Karpas-422 (cell line): ENCODE measurements around the gene TSPAN9. TPM values are rescaled to one million over a fixed set of nuclear protein-coding genes. Genes with fewer than 3 reads are reported as not detected.

ENCODE experiments used
- DNase-seq: peaks from one replicate; pipeline ENCODE4 v3.0.0-alpha.2; 2015
- H2AFZ ChIP-seq: fragments of 200-600 bp; sonication (generic); 2 replicates; pipeline ENCODE4 v1.6.1; 2014; ENCODE audit warnings: antibody characterized with exemption, low read length, mixed read lengths
- H3K27ac ChIP-seq: fragments of 200-600 bp; sonication (generic); 2 replicates; pipeline ENCODE4 v1.5.1; 2014; ENCODE audit warnings: mild to moderate bottlenecking, low read length, moderate library complexity
- H3K27me3 ChIP-seq: fragments of 200-600 bp; sonication (generic); 2 replicates; pipeline ENCODE4 v1.6.1; 2014; ENCODE audit warnings: low read length, mixed read lengths
- H3K36me3 ChIP-seq: fragments of 200-600 bp; sonication (generic); 2 replicates; pipeline ENCODE4 v1.6.1; 2014; ENCODE audit warnings: low read length, mixed read lengths; ENCODE audit not compliant: insufficient read depth
- H3K4me1 ChIP-seq: fragments of 200-600 bp; sonication (generic); 2 replicates; pipeline ENCODE4 v1.6.1; 2014; ENCODE audit warnings: mild to moderate bottlenecking, low read length, mixed read lengths
- H3K4me2 ChIP-seq: fragments of 200-600 bp; sonication (generic); 2 replicates; pipeline ENCODE4 v1.6.1; 2014; ENCODE audit warnings: low read length, low read depth, mild to moderate bottlenecking; ENCODE audit not compliant: poor library complexity, severe bottlenecking
- H3K4me3 ChIP-seq: fragments of 200-600 bp; sonication (generic); 2 replicates; pipeline ENCODE4 v1.5.1; 2014; ENCODE audit warnings: mild to moderate bottlenecking, antibody characterized with exemption, low read length, mixed read lengths
- H3K79me2 ChIP-seq: fragments of 200-600 bp; sonication (generic); 2 replicates; pipeline ENCODE4 v1.6.1; 2014; ENCODE audit warnings: mild to moderate bottlenecking, low read length, mixed read lengths
- H3K9ac ChIP-seq: fragments of 200-600 bp; sonication (generic); 2 replicates; pipeline ENCODE4 v1.6.0; 2014; ENCODE audit warnings: low read length
- H3K9me2 ChIP-seq: fragments of 200-600 bp; sonication (generic), shearing (Covaris generic); replicated peaks from 2 replicates; pipeline ENCODE4 v1.6.0; 2014; ENCODE audit warnings: mild to moderate bottlenecking, low read length, moderate library complexity; ENCODE audit not compliant: insufficient read depth
- H3K9me3 ChIP-seq: fragments of 300-700, 200-600 bp; sonication (generic); 2 replicates; pipeline ENCODE4 v1.6.1; 2014; ENCODE audit warnings: low read length, mixed read lengths
- H4K20me1 ChIP-seq: fragments of 200-600 bp; sonication (generic); 2 replicates; pipeline ENCODE4 v1.6.1; 2014; ENCODE audit warnings: mild to moderate bottlenecking, antibody characterized with exemption, low read length, low read depth; ENCODE audit not compliant: insufficient read depth
- total RNA-seq: library from RNA; depleted of rRNA; stranded (reverse); fragments of >200 nt; shearing (Covaris generic); gene quantifications from 2 replicates; pipeline ENCODE4 v1.2.3, GENCODE V29; 2014; ENCODE audit warnings: low replicate concordance

TSPAN9 gene
- total RNA-seq, 1 experiment from 2014 or later, result 2.0 TPM

DNA sequence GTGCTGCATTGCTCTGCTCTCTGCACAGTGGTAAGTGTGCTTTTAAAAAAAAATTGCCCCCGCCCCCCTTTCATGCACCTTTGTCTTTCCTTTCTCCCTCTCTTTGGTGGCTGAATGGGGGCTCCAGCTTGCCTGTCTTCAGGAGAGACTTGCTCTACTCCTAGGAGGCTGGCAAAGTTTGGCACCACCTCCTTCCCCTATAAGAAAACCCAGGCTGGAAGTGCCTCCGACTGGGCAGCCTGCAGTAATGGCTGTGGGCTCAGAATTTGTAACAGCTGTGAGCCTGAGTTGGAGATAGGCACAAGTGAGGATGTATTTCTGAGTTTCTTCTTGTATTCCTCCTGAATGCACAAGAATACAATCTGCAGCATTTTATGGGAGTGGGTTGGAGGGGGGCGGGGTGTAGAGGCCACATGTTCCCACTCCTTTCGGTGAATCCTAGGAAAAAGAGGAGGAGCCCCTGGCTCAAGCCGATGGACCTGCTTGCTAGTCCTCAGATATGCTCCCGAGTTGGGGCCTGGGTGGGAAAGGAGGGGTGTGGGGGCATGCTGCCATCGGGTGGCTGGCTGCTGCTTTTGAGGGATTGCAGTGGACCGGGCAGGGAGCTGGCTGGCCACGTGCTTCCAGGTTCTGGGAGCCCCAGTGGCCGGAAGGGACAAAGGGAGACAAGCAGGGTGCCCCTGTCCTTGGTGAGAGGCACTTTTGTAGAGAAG is 124.3 kb downstream of the TSPAN9 start:
- no peak for DNase-seq
- H3K4me3 ChIP-seq, result no peak overlapping the region
- no peaks in the 10 kb centered on the region for H3K79me2 ChIP-seq
- no peaks in the 10 kb centered on the region for H3K27me3 ChIP-seq
- no peak overlapping the region for H3K27ac ChIP-seq
- H2AFZ ChIP-seq, result no peak overlapping the region
- no peaks in the 10 kb centered on the region for H3K9me3 ChIP-seq
- no peaks in the 10 kb centered on the region for H3K36me3 ChIP-seq
- H3K4me2 ChIP-seq, result no peak overlapping the region
- H3K4me1 ChIP-seq, result no peaks in the 10 kb centered on the region; the same call in 1 of the 2 replicates
- H3K9ac ChIP-seq, result no peak overlapping the region
- no peaks in the 10 kb centered on the region for H3K9me2 ChIP-seq
- peaks cover 4% of the 10 kb centered on the region; the same call in 1 of the 2 replicates for H4K20me1 ChIP-seq

DNA sequence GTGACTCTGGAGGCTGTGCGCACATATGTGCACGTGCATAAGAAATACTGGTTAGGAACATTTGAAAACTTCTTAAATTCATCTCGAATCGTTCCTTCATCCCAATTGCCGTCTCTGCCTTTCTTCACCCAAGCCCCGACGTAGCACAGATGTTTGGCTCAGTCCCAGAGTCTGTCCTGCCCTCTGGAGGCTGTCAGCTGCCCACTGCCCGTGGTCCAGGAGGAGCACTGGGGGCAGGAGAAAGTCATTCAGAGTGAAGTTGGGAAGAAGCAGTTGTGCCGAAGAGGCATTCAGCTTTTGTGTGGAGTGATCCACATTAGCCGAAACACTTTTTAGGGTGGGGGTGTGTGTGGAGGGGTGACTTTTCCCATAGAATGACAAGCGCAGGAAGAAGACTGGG is 124.9 kb downstream of the TSPAN9 start:
- Histone ChIP-seq H3K79me2 (no peaks in the 10 kb centered on the region), H3K4me3 (no peak overlapping the region), H2AFZ (no peak overlapping the region), H3K9me3 (no peaks in the 10 kb centered on the region), H3K36me3 (no peaks in the 10 kb centered on the region), H3K9ac (no peak overlapping the region), H3K27ac (no peak overlapping the region), H3K4me2 (no peak overlapping the region), H3K4me1 (no peaks in the 10 kb centered on the region; the same call in 1 of the 2 replicates), H4K20me1 (peaks cover 4% of the 10 kb centered on the region; the same call in 1 of the 2 replicates), H3K27me3 (no peaks in the 10 kb centered on the region), H3K9me2 (no peaks in the 10 kb centered on the region)
- no peak for DNase-seq

DNA sequence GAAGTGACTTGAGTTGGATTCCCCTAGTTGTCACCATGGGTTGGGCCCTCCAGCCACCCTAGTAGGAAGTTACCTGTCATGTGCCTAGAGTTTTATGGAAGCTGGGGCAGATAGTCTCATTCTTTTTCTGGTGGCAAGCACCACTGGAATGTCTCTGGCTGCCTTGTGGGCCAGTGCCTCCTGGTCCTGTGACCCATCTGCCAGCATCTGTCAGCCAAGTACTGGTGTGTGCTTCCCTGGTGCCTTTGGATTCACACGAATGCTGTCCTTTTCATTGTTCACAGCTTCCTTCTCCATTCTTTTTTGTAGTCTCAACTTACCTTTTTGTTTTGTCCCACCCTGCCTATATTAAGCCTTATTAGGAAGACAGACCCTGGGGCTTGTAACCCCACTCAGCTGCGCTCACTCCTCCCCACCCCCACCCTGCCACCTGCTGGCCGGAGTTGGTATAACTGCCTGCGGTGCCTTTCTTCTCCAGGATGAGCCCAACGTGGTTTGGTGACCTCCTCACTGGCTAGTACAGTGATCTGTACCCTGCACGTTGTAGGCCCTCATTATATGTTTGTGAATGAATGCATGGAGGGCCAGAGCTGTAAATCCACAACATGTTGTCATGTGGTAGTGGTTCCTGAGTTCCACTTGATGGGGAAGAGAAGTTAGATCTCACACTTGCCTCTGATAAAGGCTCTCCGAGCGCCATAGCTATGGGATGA is 125.7 kb downstream of the TSPAN9 start:
- no peaks in the 10 kb centered on the region for H3K9me2 ChIP-seq
- H3K79me2 ChIP-seq, result no peaks in the 10 kb centered on the region
- no peak overlapping the region for H3K9ac ChIP-seq
- H3K4me1 ChIP-seq, result no peaks in the 10 kb centered on the region; the same call in 1 of the 2 replicates
- no peak overlapping the region for H2AFZ ChIP-seq
- peaks cover 4% of the 10 kb centered on the region; the same call in 1 of the 2 replicates for H4K20me1 ChIP-seq
- no peak overlapping the region for H3K4me2 ChIP-seq
- H3K9me3 ChIP-seq, result no peaks in the 10 kb centered on the region
- H3K27ac ChIP-seq, result no peak overlapping the region
- H3K27me3 ChIP-seq, result no peaks in the 10 kb centered on the region
- H3K36me3 ChIP-seq, result no peaks in the 10 kb centered on the region
- no peak overlapping the region for H3K4me3 ChIP-seq
- peak; percentile 84 for DNase-seq

DNA sequence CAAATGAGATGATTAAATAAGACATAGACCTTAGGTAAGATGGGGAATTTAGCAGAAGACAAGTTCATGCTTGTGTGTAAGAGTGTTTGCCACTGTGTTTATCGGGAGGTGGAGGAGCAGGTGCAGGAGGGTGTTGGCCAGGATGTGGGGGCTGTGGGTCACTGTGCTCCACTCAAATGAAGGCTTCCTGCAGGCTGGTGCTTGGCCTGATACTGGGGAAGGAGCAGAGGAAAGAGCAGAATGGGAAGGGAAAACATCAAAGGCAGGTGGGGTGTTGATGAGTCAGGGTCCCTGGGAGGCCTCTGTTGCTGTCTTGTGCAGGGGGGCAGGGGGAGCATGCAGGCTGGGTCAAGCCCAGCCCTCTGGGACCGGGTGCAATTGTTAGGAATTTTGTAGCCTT is 126.5 kb downstream of the TSPAN9 start:
- no peaks in the 10 kb centered on the region for H3K9me2 ChIP-seq
- no peak overlapping the region for H2AFZ ChIP-seq
- H3K4me1 ChIP-seq, result no peaks in the 10 kb centered on the region; the same call in 1 of the 2 replicates
- H4K20me1 ChIP-seq, result peaks cover 4% of the 10 kb centered on the region; the same call in 1 of the 2 replicates
- no peak overlapping the region for H3K4me2 ChIP-seq
- no peaks in the 10 kb centered on the region for H3K9me3 ChIP-seq
- DNase-seq, result no peak
- H3K27me3 ChIP-seq, result no peaks in the 10 kb centered on the region
- no peaks in the 10 kb centered on the region for H3K36me3 ChIP-seq
- H3K9ac ChIP-seq, result no peak overlapping the region
- no peak overlapping the region for H3K4me3 ChIP-seq
- no peaks in the 10 kb centered on the region for H3K79me2 ChIP-seq
- H3K27ac ChIP-seq, result no peak overlapping the region

DNA sequence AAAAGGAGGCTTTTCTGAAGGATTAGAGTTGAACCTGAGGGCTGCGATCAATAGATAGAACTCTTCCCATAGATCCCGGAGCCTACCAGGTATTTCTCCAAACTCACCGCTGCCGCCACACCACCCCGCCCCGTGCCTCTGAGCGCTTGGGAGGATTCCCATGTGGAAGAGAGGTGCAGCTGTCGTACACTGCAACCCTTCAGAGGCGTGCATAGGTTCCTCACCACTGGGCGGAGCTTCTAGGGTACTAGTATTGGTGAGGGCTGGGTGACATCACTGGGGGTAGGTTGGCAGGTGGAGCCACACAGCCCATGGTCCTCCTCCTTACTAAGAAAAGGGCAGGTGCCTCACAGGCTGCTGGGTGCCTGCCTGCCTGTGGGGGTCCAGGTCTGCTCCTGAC is 127.0 kb downstream of the TSPAN9 start:
- H3K36me3 ChIP-seq, result no peaks in the 10 kb centered on the region
- peak; percentile 68 for DNase-seq
- H2AFZ ChIP-seq, result no peak overlapping the region
- no peaks in the 10 kb centered on the region for H3K27me3 ChIP-seq
- H3K79me2 ChIP-seq, result no peaks in the 10 kb centered on the region
- H3K4me2 ChIP-seq, result no peak overlapping the region
- H3K27ac ChIP-seq, result no peak overlapping the region
- H3K9me3 ChIP-seq, result no peaks in the 10 kb centered on the region
- H3K4me1 ChIP-seq, result no peaks in the 10 kb centered on the region; the same call in 1 of the 2 replicates
- H3K9ac ChIP-seq, result no peak overlapping the region
- H3K4me3 ChIP-seq, result no peak overlapping the region
- H4K20me1 ChIP-seq, result peaks cover 4% of the 10 kb centered on the region; the same call in 1 of the 2 replicates
- no peaks in the 10 kb centered on the region for H3K9me2 ChIP-seq

DNA sequence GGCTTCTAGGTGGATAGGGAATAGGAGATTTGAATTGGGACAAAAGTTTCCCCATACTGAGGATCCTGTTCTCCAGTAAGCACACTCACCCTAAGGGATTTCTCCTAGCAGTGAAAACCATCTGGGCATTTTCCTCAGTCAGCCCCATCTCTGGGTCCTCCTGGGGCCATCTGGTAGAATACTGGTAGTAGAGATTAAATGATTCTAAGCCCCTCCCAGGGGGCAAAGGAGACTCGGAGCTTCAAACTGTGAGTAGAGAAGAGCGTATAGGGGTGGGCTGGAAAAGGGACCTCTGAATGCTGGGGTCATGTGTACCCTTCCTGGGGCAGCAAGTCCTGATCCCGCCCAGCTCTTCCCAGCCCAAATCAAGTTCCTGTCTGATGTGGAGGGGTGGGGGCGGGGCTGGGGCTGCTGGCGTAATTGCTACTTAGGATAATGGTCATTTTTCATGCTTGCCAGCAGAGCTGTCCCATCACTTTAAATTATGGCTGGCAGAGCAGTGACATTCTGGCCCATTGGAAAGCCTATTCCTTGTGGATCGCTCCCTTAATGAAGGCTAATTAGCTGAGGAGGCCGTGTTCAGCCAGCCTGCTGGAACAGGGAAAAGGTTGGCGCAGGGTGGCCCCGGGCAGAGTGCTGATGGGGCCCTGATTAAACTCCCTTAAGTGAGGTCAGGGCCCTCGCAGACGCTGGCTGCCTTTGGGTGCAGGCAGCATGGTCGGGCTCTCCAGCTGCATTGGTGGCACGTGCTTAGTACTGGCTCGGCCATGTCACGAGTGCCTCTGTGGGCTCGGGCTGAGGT is 127.8 kb downstream of the TSPAN9 start:
- Histone ChIP-seq H4K20me1 (peaks cover 4% of the 10 kb centered on the region; the same call in 1 of the 2 replicates), H3K27me3 (no peaks in the 10 kb centered on the region), H3K36me3 (no peaks in the 10 kb centered on the region), H3K79me2 (no peaks in the 10 kb centered on the region), H3K4me2 (no peak overlapping the region), H3K4me1 (no peaks in the 10 kb centered on the region; the same call in 1 of the 2 replicates), H2AFZ (no peak overlapping the region), H3K27ac (no peak overlapping the region), H3K9me2 (no peaks in the 10 kb centered on the region), H3K9me3 (no peaks in the 10 kb centered on the region), H3K9ac (no peak overlapping the region), H3K4me3 (no peak overlapping the region)
- no peak for DNase-seq

DNA sequence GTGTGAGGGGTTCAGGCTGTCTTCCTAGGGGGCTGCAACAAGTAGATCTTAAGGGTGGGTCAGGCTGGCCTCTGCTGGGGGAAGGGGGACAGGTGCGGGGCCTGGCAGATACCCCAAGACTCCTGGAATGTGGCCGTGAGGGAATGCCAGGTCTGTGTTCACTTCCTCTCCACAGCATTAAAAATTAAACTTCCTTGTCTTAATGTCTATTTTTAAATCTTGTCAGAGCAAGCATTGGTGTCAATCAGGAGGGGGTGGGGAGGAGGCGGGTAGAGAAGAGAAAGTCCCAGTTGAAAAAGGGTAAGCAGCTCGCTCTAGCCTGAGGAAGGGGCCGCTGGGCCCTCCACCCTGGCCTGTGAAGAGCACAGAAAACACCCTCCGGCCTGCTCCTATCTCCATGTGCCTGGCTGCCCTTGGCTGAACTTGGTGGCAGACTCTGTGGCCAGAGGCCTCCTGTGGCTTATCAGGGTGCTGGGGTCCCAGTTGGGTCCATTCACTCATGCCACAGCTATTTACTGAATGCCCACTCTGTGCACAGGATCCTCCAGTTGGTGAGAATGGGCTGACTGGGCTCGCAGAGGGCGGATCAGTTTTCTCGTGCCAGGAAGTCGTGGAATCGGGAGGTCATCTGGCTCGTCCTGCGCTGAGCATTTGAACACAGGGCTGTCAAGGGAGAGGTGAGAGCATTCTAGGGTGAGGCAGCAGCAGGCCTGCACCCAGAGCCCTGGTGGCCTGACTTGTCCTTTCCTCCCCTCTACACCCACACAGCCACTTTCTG is 128.8 kb downstream of the TSPAN9 start:
- no peak overlapping the region for H3K27ac ChIP-seq
- no peaks in the 10 kb centered on the region; the same call in 1 of the 2 replicates for H3K4me1 ChIP-seq
- H3K9me2 ChIP-seq, result no peaks in the 10 kb centered on the region
- H3K27me3 ChIP-seq, result no peaks in the 10 kb centered on the region
- H3K36me3 ChIP-seq, result no peaks in the 10 kb centered on the region
- H3K79me2 ChIP-seq, result no peaks in the 10 kb centered on the region
- H3K4me2 ChIP-seq, result no peak overlapping the region
- DNase-seq, result no peak
- no peak overlapping the region for H2AFZ ChIP-seq
- H3K9ac ChIP-seq, result no peak overlapping the region
- no peaks in the 10 kb centered on the region for H3K9me3 ChIP-seq
- H4K20me1 ChIP-seq, result peaks cover 4% of the 10 kb centered on the region; the same call in 1 of the 2 replicates
- no peak overlapping the region for H3K4me3 ChIP-seq
